Upper lobe of right lung (tissue), 1 donor: ENCODE measurements around the gene GCLC. TPM values are rescaled to one million over a fixed set of nuclear protein-coding genes. Genes with fewer than 3 reads are reported as not detected.

Experiments
- ATAC-seq: fragments of 200-7000 bp; cut with Tn5 transposase; one replicate; pipeline ENCODE4 v1.9.1; 2020; ENCODE audit warnings: mild to moderate bottlenecking, moderate library complexity
- DNase-seq: peaks from one replicate; pipeline ENCODE4 v3.0.0-alpha.2; 2020
- H3K27ac ChIP-seq: fragments of 200-600 bp; one replicate; pipeline ENCODE4 v1.8.0; 2022
- H3K27me3 ChIP-seq: fragments of 200-600 bp; one replicate; pipeline ENCODE4 v1.8.0; 2022; ENCODE audit warnings: mild to moderate bottlenecking
- H3K36me3 ChIP-seq: fragments of 200-600 bp; one replicate; pipeline ENCODE4 v1.8.0; 2022
- H3K4me1 ChIP-seq: fragments of 200-600 bp; one replicate; pipeline ENCODE4 v1.8.0; 2022
- H3K4me3 ChIP-seq: fragments of 200-600 bp; one replicate; pipeline ENCODE4 v1.8.0; 2022; ENCODE audit warnings: mild to moderate bottlenecking
- H3K9me3 ChIP-seq: fragments of 200-600 bp; one replicate; pipeline ENCODE4 v1.8.0; 2022
- intact Hi-C: fragments of 100-400 bp; cut with DNase I; formaldehyde crosslinking; loops from one replicate; pipeline ENCODE4 v1.11.0; 2022
- total RNA-seq: library from RNA; stranded (reverse); fragmentation: NEBNext Ultra II Directional; extraction: Animal tissue kit (Norgen Biotek cat#: 25700); gene quantifications from one replicate; pipeline ENCODE4 v1.2.1, GENCODE V29; 2021
- TF ChIP-seq, protein P1 (sequence below): fragments of 200-600 bp; IDR thresholded peaks from one replicate; pipeline ENCODE4 v1.8.0; 2022; ENCODE audit warnings: antibody characterized with exemption
- donor health status: DM: no; HTN: yes; CAD: no; lungs with severe emphysema.

GCLC gene
- total RNA-seq, 1 donor from 2014 or later: 40.0 TPM

DNA sequence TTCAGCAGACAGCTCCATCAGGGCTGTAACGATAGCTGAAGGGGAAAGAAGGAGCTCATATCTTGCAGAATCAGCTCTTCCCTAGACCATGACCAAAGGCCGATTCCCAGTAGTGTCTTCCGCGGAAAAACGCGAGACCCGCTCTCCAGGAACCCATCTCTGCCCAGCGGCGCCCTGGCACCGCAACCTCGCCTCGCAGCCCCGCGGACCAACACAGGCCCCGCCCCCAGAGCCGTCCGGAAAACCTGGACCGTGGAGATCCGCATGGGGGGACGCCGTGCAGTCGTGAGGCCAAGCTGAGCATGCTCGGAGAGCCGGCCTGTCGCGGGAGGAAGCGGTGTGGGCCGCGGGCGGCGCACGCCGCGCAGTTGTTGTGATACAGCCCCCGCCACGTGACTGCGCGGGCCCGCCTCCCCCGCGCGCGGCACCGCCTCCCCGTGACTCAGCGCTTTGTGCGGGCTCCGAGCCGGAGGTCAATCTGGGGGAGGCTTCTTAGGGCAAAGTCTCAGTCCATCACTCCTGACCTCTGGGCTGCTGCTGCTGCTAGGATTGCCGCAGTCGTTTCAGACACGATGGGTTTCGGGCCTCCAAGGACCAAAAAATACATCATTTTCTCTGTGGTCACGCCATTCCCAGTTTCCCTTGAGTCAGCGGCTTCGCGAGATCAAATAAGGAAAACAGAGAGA is 3.1 kb upstream of the GCLC start:
- H3K27ac ChIP-seq: peak overlapping the region; percentile 76
- H3K27me3 ChIP-seq: no peaks in the 10 kb centered on the region
- peaks cover 16% of the 10 kb centered on the region for H3K4me1 ChIP-seq
- ATAC-seq (peak; percentile 95), DNase-seq (peak; percentile 97)
- H3K36me3 ChIP-seq: no peaks in the 10 kb centered on the region
- intact Hi-C loops: no loop called here
- H3K4me3 ChIP-seq: peak overlapping the region; percentile 62
- TF ChIP-seq, protein P1, sequence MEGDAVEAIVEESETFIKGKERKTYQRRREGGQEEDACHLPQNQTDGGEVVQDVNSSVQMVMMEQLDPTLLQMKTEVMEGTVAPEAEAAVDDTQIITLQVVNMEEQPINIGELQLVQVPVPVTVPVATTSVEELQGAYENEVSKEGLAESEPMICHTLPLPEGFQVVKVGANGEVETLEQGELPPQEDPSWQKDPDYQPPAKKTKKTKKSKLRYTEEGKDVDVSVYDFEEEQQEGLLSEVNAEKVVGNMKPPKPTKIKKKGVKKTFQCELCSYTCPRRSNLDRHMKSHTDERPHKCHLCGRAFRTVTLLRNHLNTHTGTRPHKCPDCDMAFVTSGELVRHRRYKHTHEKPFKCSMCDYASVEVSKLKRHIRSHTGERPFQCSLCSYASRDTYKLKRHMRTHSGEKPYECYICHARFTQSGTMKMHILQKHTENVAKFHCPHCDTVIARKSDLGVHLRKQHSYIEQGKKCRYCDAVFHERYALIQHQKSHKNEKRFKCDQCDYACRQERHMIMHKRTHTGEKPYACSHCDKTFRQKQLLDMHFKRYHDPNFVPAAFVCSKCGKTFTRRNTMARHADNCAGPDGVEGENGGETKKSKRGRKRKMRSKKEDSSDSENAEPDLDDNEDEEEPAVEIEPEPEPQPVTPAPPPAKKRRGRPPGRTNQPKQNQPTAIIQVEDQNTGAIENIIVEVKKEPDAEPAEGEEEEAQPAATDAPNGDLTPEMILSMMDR: no peak
- H3K9me3 ChIP-seq: no peaks in the 10 kb centered on the region

DNA sequence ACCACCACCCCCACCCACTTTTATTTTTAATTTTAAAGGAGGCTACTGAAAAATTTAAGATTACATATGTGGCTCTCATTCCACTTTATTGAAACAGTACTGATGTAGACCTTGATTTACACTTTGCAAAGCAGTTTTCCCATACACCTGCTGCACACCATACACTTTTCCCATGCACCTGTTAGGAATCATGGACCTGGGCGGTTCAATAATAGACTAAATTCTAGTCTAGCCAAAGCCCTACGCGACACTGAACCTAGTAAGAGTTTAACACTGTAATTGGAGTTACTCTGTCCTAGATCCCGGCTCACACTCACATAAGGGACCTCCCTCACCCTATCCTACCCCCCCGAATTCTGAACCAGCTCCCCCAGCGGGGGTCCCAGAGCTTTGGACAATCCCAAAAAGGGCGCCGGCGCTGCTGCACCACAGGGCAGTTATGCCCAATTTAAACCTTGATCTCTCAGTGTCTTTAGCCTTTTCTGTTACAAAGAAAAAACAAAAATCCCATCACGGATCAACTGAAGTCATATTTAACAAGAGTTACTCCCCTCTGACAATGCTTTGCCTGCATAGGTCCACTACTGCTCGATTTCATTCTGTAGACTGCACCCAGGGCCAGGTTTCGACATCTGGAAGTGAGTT is 2.4 kb upstream of the GCLC start:
- H3K9me3 ChIP-seq: no peaks in the 10 kb centered on the region
- peak overlapping the region; percentile 62 for H3K4me3 ChIP-seq
- H3K27ac ChIP-seq: peak overlapping the region; percentile 49
- H3K4me1 ChIP-seq: peaks cover 18% of the 10 kb centered on the region
- intact Hi-C loops: no loop called here
- no peak for ATAC-seq
- TF ChIP-seq, protein P1: no peak
- H3K36me3 ChIP-seq: no peaks in the 10 kb centered on the region
- no peak for DNase-seq
- H3K27me3 ChIP-seq: no peaks in the 10 kb centered on the region

DNA sequence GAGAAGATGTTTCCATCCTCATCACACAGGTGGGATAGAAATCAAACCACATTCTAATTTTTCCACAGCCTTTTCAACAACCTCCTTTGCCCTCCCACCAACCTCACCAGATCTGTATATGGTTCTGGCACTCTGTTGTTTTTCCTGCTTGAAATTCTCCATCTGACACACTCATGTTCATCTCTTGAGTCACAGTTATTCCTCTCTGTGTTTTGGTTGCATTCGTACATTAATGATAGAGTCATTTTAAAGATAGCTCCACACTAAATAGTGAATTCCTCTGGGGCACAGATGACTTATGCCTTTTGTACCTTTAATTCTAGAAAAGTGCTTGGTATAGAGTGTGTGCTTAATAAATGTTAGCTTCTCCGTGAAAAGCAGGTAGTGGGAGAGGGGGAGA is 1.4 kb upstream of the GCLC start:
- Histone ChIP-seq H3K27ac (no peak overlapping the region), H3K4me3 (no peak overlapping the region), H3K27me3 (no peaks in the 10 kb centered on the region), H3K36me3 (no peaks in the 10 kb centered on the region), H3K9me3 (no peaks in the 10 kb centered on the region), H3K4me1 (peaks cover 18% of the 10 kb centered on the region)
- DNase-seq (no peak), ATAC-seq (no peak)
- intact Hi-C loops: no loop called here
- TF ChIP-seq, protein P1: no peak

DNA sequence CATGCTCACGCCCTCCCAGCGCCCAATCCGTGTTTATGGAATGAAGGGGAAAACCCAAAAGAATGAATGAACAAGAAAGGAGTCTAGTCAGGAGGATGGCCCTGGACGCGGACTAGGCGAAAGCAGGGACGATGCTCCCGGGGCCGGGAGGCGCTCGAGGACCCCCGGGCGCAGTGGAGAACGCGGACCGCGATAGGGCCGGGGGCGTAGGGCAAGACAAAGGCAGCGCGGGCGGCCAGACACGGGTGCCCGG is 758 bp downstream of the GCLC start:
- intact Hi-C loops: no loop called here
- peak overlapping the region; percentile 69 for H3K4me3 ChIP-seq
- H3K4me1 ChIP-seq: peaks cover 18% of the 10 kb centered on the region
- H3K27ac ChIP-seq: peak overlapping the region; percentile 87
- no peaks in the 10 kb centered on the region for H3K36me3 ChIP-seq
- DNase-seq (no peak), ATAC-seq (no peak)
- H3K9me3 ChIP-seq: no peaks in the 10 kb centered on the region
- no peaks in the 10 kb centered on the region for H3K27me3 ChIP-seq
- TF ChIP-seq, protein P1: no peak

DNA sequence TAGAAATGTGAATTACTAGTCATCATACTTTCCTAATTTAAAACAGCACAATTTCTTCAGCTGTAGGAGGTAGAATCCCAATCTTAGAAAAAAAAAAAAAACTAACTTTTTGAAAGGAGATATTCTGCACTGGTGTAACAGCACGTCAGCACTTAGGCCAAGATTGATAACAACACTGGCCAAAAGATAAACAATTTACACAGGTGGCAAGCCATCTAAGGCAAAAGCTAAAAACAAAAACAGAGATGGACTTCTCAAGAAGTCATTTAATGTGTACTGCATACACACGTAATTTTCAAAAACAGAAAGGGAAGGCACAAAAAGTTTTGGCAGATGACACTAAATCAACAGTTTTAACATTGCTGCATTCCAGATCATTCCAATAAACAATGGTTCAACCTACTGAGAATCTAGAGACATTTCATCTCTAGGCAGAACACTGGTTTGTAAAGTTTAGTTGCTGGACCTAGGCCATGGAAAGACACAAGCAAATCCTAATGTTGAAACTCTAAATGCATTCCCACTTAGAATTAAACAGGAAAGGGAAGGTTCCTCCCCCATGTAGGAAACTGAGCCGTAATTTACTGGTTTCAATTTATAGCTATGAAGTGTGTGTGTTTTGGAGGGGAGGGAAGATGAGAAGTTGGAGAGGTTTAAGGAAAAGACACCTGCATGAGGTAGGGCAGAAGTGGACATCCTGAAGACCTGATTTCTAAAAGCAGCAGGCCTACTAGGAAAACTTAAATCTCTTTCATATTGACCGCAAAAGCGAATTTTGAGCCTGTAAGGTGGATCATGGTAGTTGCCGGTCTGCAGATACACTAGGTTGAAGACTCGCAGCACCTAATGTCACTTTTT is 1.3 kb downstream of the GCLC start:
- Histone ChIP-seq H3K27me3 (no peaks in the 10 kb centered on the region), H3K4me1 (peaks cover 17% of the 10 kb centered on the region), H3K27ac (peak overlapping the region; percentile 87), H3K36me3 (no peaks in the 10 kb centered on the region), H3K9me3 (no peaks in the 10 kb centered on the region), H3K4me3 (peak overlapping the region; percentile 69)
- ATAC-seq: no peak
- intact Hi-C loops: no loop called here
- TF ChIP-seq, protein P1: no peak
- DNase-seq: no peak
